Thoracic aorta (tissue), 2 donors: Measurements from ENCODE around the gene CELF5. TPM values are rescaled to one million over a fixed set of nuclear protein-coding genes. Genes with fewer than 3 reads are reported as not detected.
"Not testable (repeated sequence)": the region's sequence is repeated elsewhere in the genome, so short reads cannot be mapped to it uniquely, and the experiment has no call there.

Source experiments
- ATAC-seq: fragments of 150-250 bp; one replicate; pipeline ENCODE4 v1.8.0; 2017; ENCODE audit warnings: low read depth; ENCODE audit not compliant: insufficient number of reproducible peaks, low FRiP score
- DNase-seq: peaks from one replicate; pipeline ENCODE4 v3.0.0-alpha.2; 2020; ENCODE audit warnings: low spot score
- H3K27ac ChIP-seq, 2 donors: fragments of 200-600 bp; sonication (generic); 1 replicate in 1 of 2; 2 replicates in 1 of 2; pipeline ENCODE4 v1.5.1; 2016; ENCODE audit warnings: mild to moderate bottlenecking in 2 of 2, moderate library complexity in 2 of 2
- H3K27me3 ChIP-seq: fragments of 200-600 bp; sonication (generic); replicated peaks from 2 replicates; pipeline ENCODE4 v1.6.0; 2016; ENCODE audit warnings: mild to moderate bottlenecking; ENCODE audit not compliant: insufficient read depth
- H3K36me3 ChIP-seq: fragments of 200-600 bp; sonication (generic); one replicate; pipeline ENCODE4 v1.5.1; 2016
- H3K4me1 ChIP-seq, 2 donors: fragments of 200-600 bp; sonication (generic); 1 replicate in 1 of 2; 2 replicates in 1 of 2; pipeline versions ENCODE4 v1.5.1 to v1.6.0; 2016; ENCODE audit warnings: low read depth in 2 of 2, mild to moderate bottlenecking in 1 of 2; ENCODE audit not compliant: control insufficient read depth in 1 of 2
- H3K4me3 ChIP-seq: fragments of 200-600 bp; sonication (generic); 2 replicates; pipeline ENCODE4 v1.5.1; 2016; ENCODE audit warnings: mild to moderate bottlenecking
- H3K9me3 ChIP-seq: fragments of 200-600 bp; sonication (generic); 2 replicates; pipeline ENCODE4 v1.5.1; 2016
- CTCF ChIP-seq: fragments of 200-600 bp; sonication (generic); IDR thresholded peaks from one replicate; pipeline ENCODE4 v1.5.1; 2019; ENCODE audit warnings: antibody characterized with exemption
- total RNA-seq, 2 donors: library from RNA; depleted of rRNA; stranded (reverse); fragments of >200 nt; gene quantifications; one replicate each; pipeline versions ENCODE4 v1.1.0 to v1.2.3, GENCODE V29; 2016

CELF5 gene
- total RNA-seq, 2 donors from 2014 or later: not detected

GRCh38 chr19:3338541-3339181 lies 114.2 kb downstream of the CELF5 start:
- H3K4me1 ChIP-seq: peaks cover 38 to 65% of the 10 kb centered on the region in 2 donors
- ATAC-seq (no peak), DNase-seq (no peak)

DNA sequence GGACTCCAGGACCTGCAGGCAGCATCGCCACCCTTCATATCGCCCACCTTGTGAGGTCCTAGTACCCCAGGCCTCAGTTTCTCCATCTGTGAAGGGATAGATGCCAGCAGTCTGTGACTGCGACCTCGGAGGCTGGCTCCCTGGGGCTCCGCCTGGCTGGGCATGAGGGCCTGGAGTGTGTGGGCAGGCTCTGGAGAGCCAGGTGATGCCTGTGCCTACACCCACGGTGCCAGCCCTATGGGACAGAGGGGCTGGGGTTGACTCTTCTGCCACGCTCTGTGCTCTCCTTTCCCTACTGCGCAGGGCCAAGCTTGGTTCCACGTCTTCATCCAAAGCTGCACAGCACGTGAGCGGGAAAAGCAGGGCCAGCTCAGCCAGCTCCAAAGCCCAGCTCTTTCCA lies 115.9 kb downstream of the CELF5 start:
- H3K27me3 ChIP-seq: no peaks in the 10 kb centered on the region
- DNase-seq (no peak), ATAC-seq (no peak)
- H3K27ac ChIP-seq: no peak overlapping the region
- H3K36me3 ChIP-seq: no peaks in the 10 kb centered on the region
- H3K4me1 ChIP-seq: peaks cover 34 to 58% of the 10 kb centered on the region in 2 donors
- no peak overlapping the region for H3K4me3 ChIP-seq
- H3K9me3 ChIP-seq: no peaks in the 10 kb centered on the region
- TF ChIP-seq CTCF: no peak

More at GRCh38 chr19:3338541-3339181, 114.2 kb downstream of the CELF5 start:
- H3K9me3 ChIP-seq: no peaks in the 10 kb centered on the region
- no peaks in the 10 kb centered on the region for H3K36me3 ChIP-seq
- H3K27me3 ChIP-seq: no peaks in the 10 kb centered on the region
- no peak overlapping the region for H3K4me3 ChIP-seq
- H3K27ac ChIP-seq: peak overlapping the region; percentile 92 to 99
- TF ChIP-seq CTCF: no peak

GRCh38 chr19:3342246-3342645 lies 117.8 kb downstream of the CELF5 start:
- no peaks in the 10 kb centered on the region for H3K27me3 ChIP-seq
- no peak overlapping the region for H3K4me3 ChIP-seq
- no peak overlapping the region for H3K27ac ChIP-seq
- H3K4me1 ChIP-seq: peaks cover 32 to 55% of the 10 kb centered on the region in 2 donors
- H3K9me3 ChIP-seq: no peaks in the 10 kb centered on the region
- DNase-seq (no peak), ATAC-seq (no peak)
- no peaks in the 10 kb centered on the region for H3K36me3 ChIP-seq
- TF ChIP-seq CTCF: no peak

- DNase-seq, H3K9me3 ChIP-seq, H3K36me3 ChIP-seq, H3K27me3 ChIP-seq, ATAC-seq: not testable (repeated sequence)
- peak overlapping the region; percentile 49 for H3K4me3 ChIP-seq
- H3K27ac ChIP-seq: peak overlapping the region; percentile 87 to 91
- H3K4me1 ChIP-seq: peaks cover 27 to 51% of the 10 kb centered on the region in 2 donors
Observed at GRCh38 chr19:3342962-3343361, 118.5 kb downstream of the CELF5 start.

DNA sequence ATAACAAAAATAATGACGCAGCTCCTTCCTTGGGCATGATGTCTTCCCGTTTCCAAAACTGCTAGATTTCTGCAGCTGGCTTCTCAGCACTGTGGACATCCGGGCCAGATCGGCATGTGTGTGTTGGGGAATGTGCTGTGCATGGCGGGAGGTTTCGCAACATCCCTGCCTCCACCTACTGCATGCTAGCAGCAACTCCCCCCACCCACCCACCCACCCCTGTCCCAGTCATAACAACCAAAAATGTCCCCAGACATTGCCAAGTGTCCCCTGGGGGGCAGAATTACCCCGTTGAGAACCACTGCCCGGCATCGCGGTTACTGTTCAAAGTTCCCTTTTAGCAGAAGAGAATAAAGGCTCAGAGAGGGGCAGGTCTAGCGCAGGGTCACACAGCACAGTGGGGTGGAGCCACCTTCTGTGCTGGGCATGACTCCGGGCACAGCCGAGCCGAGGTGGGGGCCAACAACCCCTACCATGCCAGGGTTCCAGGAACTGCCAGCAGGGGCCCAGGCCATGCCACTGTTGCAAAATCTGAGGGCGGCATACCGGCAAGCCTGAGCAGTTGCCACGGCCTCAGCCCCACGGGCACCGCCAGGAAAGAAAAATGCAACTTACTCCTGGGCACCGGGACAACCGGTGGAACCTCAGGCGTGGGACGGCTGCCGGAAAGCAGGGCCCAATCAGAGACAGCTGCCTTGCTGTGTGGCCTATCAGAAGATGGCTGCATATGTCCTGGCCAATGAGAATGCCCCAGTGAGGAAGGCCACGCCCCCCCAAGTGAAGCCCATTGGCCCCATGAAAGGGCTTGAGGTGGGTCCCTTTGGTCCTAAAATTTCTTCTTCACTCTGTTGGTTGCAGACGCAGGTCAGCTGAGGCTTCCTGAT lies 119.4 kb downstream of the CELF5 start:
- Histone ChIP-seq H3K4me1 (peaks cover 20 to 42% of the 10 kb centered on the region in 2 donors), H3K4me3 (peak overlapping the region; percentile 49), H3K9me3 (no peaks in the 10 kb centered on the region), H3K27ac (peak overlapping the region; percentile 87 to 91), H3K27me3 (no peaks in the 10 kb centered on the region), H3K36me3 (no peaks in the 10 kb centered on the region)
- TF ChIP-seq CTCF: peak; percentile 26
- ATAC-seq: peak; percentile 77
- peak; percentile 85 for DNase-seq
